Upper lobe of left lung (tissue), 6 donors: ENCODE data around the gene FOXL3. TPM values are rescaled to one million over a fixed set of nuclear protein-coding genes. Genes with fewer than 3 reads are reported as not detected.

Source experiments
- ATAC-seq, 2 donors: fragments of 200-7000 bp; cut with Tn5 transposase; one replicate each; pipeline ENCODE4 v1.9.1; 2022; ENCODE audit warnings: mild to moderate bottlenecking in 2 of 2, moderate library complexity in 2 of 2; ENCODE audit not compliant: low FRiP score in 2 of 2
- DNase-seq, 2 donors: peaks; one replicate each; pipeline ENCODE4 v3.0.0-alpha.2; 2019 to 2020
- H3K27ac ChIP-seq, 4 donors: fragments of 200-600 bp; sonication (generic); one replicate each; pipeline ENCODE4 v1.5.1; 2016 to 2019
- H3K27me3 ChIP-seq, 4 donors: fragments of 200-600 bp; sonication (generic); one replicate each; pipeline ENCODE4 v1.5.1; 2017 to 2019
- H3K36me3 ChIP-seq, 4 donors: fragments of 200-600 bp; sonication (generic); one replicate each; pipeline ENCODE4 v1.5.1; 2016 to 2019
- H3K4me1 ChIP-seq, 4 donors: fragments of 200-600 bp; sonication (generic); one replicate each; pipeline ENCODE4 v1.5.1; 2018 to 2019
- H3K4me3 ChIP-seq, 4 donors: fragments of 200-600 bp; sonication (generic); one replicate each; pipeline ENCODE4 v1.5.1; 2017 to 2019; ENCODE audit warnings: mild to moderate bottlenecking in 2 of 4, moderate library complexity in 1 of 4
- H3K9me3 ChIP-seq, 4 donors: fragments of 200-600 bp; sonication (generic); one replicate each; pipeline ENCODE4 v1.5.1; 2018 to 2019
- CTCF ChIP-seq, 6 experiments: fragments of 450-650 bp in 4 of 6; fragments of 200-600 bp in 2 of 6; sonication (generic) in 2 of 6; IDR thresholded peaks; one replicate each; pipeline ENCODE4 v1.5.1; 2016 to 2019; ENCODE audit warnings: antibody characterized with exemption in 6 of 6
- EP300 ChIP-seq, 4 donors: sonication (generic); formaldehyde crosslinking; IDR thresholded peaks; one replicate each; pipeline ENCODE4 v1.5.1; 2017; ENCODE audit warnings: antibody characterized with exemption in 4 of 4, control low read depth in 2 of 4
- POLR2A ChIP-seq, 4 donors: fragments of 450-650 bp; IDR thresholded peaks; one replicate each; pipeline ENCODE4 v1.5.1; 2016 to 2017; ENCODE audit warnings: antibody characterized with exemption in 4 of 4, mild to moderate bottlenecking in 2 of 4
- POLR2AphosphoS5 ChIP-seq, 2 donors: sonication (generic); formaldehyde crosslinking; IDR thresholded peaks; one replicate each; pipeline ENCODE4 v1.5.1; 2017; ENCODE audit warnings: antibody characterized with exemption in 2 of 2
- WGBS, 2 donors: methylation state at CpG; one replicate each; pipeline ENCODE4 v1.1.5; 2017 to 2018; 5-methylcytosine and 5-hydroxymethylcytosine counted together
- total RNA-seq, 6 donors: library from RNA; depleted of rRNA in 4 of 6; stranded (reverse); fragments of >200 nt in 4 of 6; gene quantifications; one replicate each; pipeline versions ENCODE4 v1.1.0 to v1.2.1, GENCODE V29; 2016 to 2021
- donor health status: DM: no; HTN: no; CAD: no; lungs with moderate emphysema.
- donor health status: DM: no; HTN: yes; CAD: no; lungs with severe emphysema.

Gene FOXL3
- total RNA-seq, 6 donors from 2014 or later: not detected

GRCh38 chr7:329691-330281 lies 39.8 kb downstream of the FOXL3 start:
- WGBS, 2 donors: 84 to 89% methylated on average over 18 of the region's 18 CpGs
- TF ChIP-seq POLR2A (IDR thresholded peaks at IDR 0.05) (no peak), CTCF (IDR thresholded peaks at IDR 0.05) (no peak), EP300 (IDR thresholded peaks at IDR 0.05) (no peak), POLR2AphosphoS5 (IDR thresholded peaks at IDR 0.05) (no peak)
- Histone ChIP-seq H3K9me3 (no peaks in the 10 kb centered on the region), H3K27me3 (no peaks in the 10 kb centered on the region), H3K4me3 (no peak overlapping the region), H3K4me1 (peaks cover 16 to 38% (median 25%) of the 10 kb centered on the region in 4 donors), H3K36me3 (no peaks in the 10 kb centered on the region), H3K27ac (no peak overlapping the region)
- DNase-seq (no peak), ATAC-seq (no peak)

GRCh38 chr7:330511-331230 lies 40.7 kb downstream of the FOXL3 start:
- no peaks in the 10 kb centered on the region for H3K36me3 ChIP-seq
- DNase-seq (no peak), ATAC-seq (no peak)
- no peak overlapping the region for H3K4me3 ChIP-seq
- TF ChIP-seq POLR2AphosphoS5 (IDR thresholded peaks at IDR 0.05): no peak
- no peak for TF ChIP-seq EP300 (IDR thresholded peaks at IDR 0.05)
- TF ChIP-seq CTCF (IDR thresholded peaks at IDR 0.05): no peak
- no peak for TF ChIP-seq POLR2A (IDR thresholded peaks at IDR 0.05)
- peaks cover 16 to 38% (median 25%) of the 10 kb centered on the region in 4 donors for H3K4me1 ChIP-seq
- no peak overlapping the region for H3K27ac ChIP-seq
- 89 to 90% methylated on average over 16 of the region's 16 CpGs for WGBS, 2 donors
- H3K27me3 ChIP-seq: no peaks in the 10 kb centered on the region
- no peaks in the 10 kb centered on the region for H3K9me3 ChIP-seq

- ATAC-seq: no peak
- peak overlapping the region in 2 of 4 donors; percentile 42 to 73 for H3K27ac ChIP-seq
Measured at GRCh38 chr7:332020-332517, 42.1 kb downstream of the FOXL3 start.

DNA sequence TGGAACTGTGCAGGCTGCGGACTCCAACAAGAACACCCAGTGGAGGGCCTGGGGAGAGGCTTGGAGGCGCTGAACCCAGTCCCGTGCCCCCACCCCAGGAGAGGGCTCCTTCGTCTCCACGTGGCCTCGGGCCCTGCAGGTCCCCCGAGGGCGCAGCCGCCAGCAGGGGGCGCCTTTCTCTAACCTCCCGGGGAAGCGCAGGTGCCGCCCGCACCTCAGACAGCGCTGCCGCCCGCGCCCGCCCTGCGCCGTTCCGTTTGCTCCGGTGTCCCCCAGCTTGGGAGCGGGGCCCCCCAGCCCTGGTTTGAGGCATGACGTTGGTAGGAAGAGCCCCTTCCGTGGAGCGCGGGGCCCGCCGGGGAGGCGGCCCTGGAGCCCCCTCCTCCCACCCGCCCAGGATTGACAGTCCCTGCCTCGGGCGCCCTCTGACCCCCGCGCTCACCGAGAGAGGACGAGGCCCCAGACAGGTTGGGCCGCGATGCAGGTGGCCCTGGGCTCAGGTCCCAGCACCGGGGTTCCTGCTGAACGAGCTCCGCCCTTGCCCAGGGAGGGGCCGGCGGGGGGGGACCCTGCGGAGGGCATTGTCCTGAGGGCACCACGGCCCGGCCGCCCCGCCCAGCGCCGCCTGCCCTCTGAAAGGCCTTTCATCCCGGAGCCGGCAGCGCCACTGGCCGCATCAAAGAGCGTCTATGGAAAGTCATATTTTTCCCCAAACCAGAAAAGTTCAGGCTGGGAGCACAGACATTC lies 42.8 kb downstream of the FOXL3 start:
- ATAC-seq (peak; percentile 87 to 89), DNase-seq (peak; percentile 82 to 97)
- TF ChIP-seq POLR2A (IDR thresholded peaks at IDR 0.05) (no peak), EP300 (IDR thresholded peaks at IDR 0.05) (no peak), POLR2AphosphoS5 (IDR thresholded peaks at IDR 0.05) (no peak), CTCF (IDR thresholded peaks at IDR 0.05) (peak; percentile 79 to 95 (median 93))
- Histone ChIP-seq H3K4me1 (peaks cover 14 to 23% (median 17%) of the 10 kb centered on the region in 4 donors), H3K27me3 (no peaks in the 10 kb centered on the region), H3K36me3 (no peaks in the 10 kb centered on the region), H3K9me3 (no peaks in the 10 kb centered on the region), H3K27ac (peak overlapping the region; percentile 42 to 73 (median 55)), H3K4me3 (peak overlapping the region in 3 of 4 donors; percentile 40 to 56 (median 53))
- WGBS, 2 donors: 2 to 12% methylated on average over 11 to 21 of the region's 57 CpGs

More at GRCh38 chr7:332020-332517, 42.1 kb downstream of the FOXL3 start:
- WGBS, 2 donors: 77 to 87% methylated on average over 3 to 23 of the region's 23 CpGs
- no peak for TF ChIP-seq POLR2A (IDR thresholded peaks at IDR 0.05)
- TF ChIP-seq POLR2AphosphoS5 (IDR thresholded peaks at IDR 0.05): no peak
- no peak for TF ChIP-seq EP300 (IDR thresholded peaks at IDR 0.05)
- no peak for TF ChIP-seq CTCF (IDR thresholded peaks at IDR 0.05)
- H3K27me3 ChIP-seq: no peaks in the 10 kb centered on the region
- H3K4me3 ChIP-seq: peak overlapping the region in 3 of 4 donors; percentile 40 to 56 (median 53)
- H3K36me3 ChIP-seq: no peaks in the 10 kb centered on the region
- H3K4me1 ChIP-seq: peaks cover 15 to 29% (median 20%) of the 10 kb centered on the region in 4 donors
- DNase-seq: peak; percentile 61 to 67
- no peaks in the 10 kb centered on the region for H3K9me3 ChIP-seq
